Liver (tissue), 9 donors: ENCODE data around the gene BRINP3. TPM values are rescaled to one million over a fixed set of nuclear protein-coding genes. Genes with fewer than 3 reads are reported as not detected.

Source experiments
- DNase-seq: peaks from one replicate; pipeline ENCODE4 v3.0.0-alpha.2; 2017; ENCODE audit warnings: low spot score
- H3K27ac ChIP-seq, 2 donors: one replicate each; pipeline ENCODE4 v1.7.0; 2013; ENCODE audit warnings: inconsistent platforms in 2 of 2, low read length in 2 of 2, control low read depth in 1 of 2, low read depth in 1 of 2, mild to moderate bottlenecking in 1 of 2
- H3K27me3 ChIP-seq, 4 donors: one replicate each; pipeline versions ENCODE4 v1.6.1 to v1.7.0; 2013; ENCODE audit warnings: low read length in 3 of 4, inconsistent platforms in 1 of 4, mild to moderate bottlenecking in 1 of 4, moderate library complexity in 1 of 4; ENCODE audit not compliant: control insufficient read depth in 4 of 4, insufficient read depth in 4 of 4
- H3K36me3 ChIP-seq, 4 donors: one replicate each; pipeline versions ENCODE4 v1.6.1 to v1.7.0; 2013; ENCODE audit warnings: low read length in 3 of 4, mild to moderate bottlenecking in 3 of 4, low read depth in 1 of 4, moderate library complexity in 1 of 4; ENCODE audit not compliant: control insufficient read depth in 4 of 4, insufficient read depth in 3 of 4
- H3K4me1 ChIP-seq, 4 donors: one replicate each; pipeline versions ENCODE4 v1.6.1 to v1.7.0; 2013; ENCODE audit warnings: low read length in 3 of 4, mild to moderate bottlenecking in 3 of 4, moderate library complexity in 1 of 4; ENCODE audit not compliant: control insufficient read depth in 4 of 4, insufficient read depth in 4 of 4
- H3K4me3 ChIP-seq, 3 donors: one replicate each; pipeline versions ENCODE4 v1.6.1 to v1.7.0; 2013; ENCODE audit warnings: low read length in 3 of 3, control low read depth in 1 of 3, low read depth in 1 of 3, mild to moderate bottlenecking in 1 of 3
- H3K9ac ChIP-seq, 2 donors: one replicate each; pipeline ENCODE4 v1.7.0; 2013; ENCODE audit warnings: low read length in 2 of 2, mild to moderate bottlenecking in 2 of 2, moderate library complexity in 2 of 2, control low read depth in 1 of 2, low read depth in 1 of 2
- H3K9me3 ChIP-seq, 4 donors: one replicate each; pipeline versions ENCODE4 v1.6.1 to v1.7.0; 2013; ENCODE audit warnings: low read length in 3 of 4; ENCODE audit not compliant: control insufficient read depth in 4 of 4
- ATF3 ChIP-seq: IDR thresholded peaks from 2 replicates; pipeline ENCODE4 v1.6.1; 2016; ENCODE audit warnings: antibody characterized with exemption
- FOXA1 ChIP-seq: IDR thresholded peaks from 2 replicates; pipeline ENCODE4 v1.6.1; 2016; ENCODE audit warnings: antibody characterized with exemption
- FOXA2 ChIP-seq: IDR thresholded peaks from 2 replicates; pipeline ENCODE4 v1.6.1; 2016; ENCODE audit warnings: antibody characterized with exemption
- GABPA ChIP-seq, 2 donors: IDR thresholded peaks in 1 of 2; conservative IDR thresholded peaks in 1 of 2; 2 replicates each; pipeline ENCODE4 v1.6.1; 2016; ENCODE audit warnings: antibody characterized with exemption in 2 of 2, mild to moderate bottlenecking in 1 of 2, moderate library complexity in 1 of 2
- JUND ChIP-seq, 2 donors: IDR thresholded peaks; 2 replicates each; pipeline ENCODE4 v1.6.1; 2016; ENCODE audit warnings: antibody characterized with exemption in 2 of 2
- RAD21 ChIP-seq, 2 donors: IDR thresholded peaks; 2 replicates each; pipeline ENCODE4 v1.6.1; 2016; ENCODE audit warnings: antibody characterized with exemption in 2 of 2, mild to moderate bottlenecking in 2 of 2
- REST ChIP-seq: IDR thresholded peaks from 2 replicates; pipeline ENCODE4 v1.6.1; 2016; ENCODE audit warnings: antibody characterized with exemption, mild to moderate bottlenecking
- SP1 ChIP-seq: IDR thresholded peaks from 2 replicates; pipeline ENCODE4 v1.6.1; 2018; ENCODE audit warnings: antibody characterized with exemption, mild to moderate bottlenecking
- WGBS: extraction: QIAGEN DNeasy Blood & Tissue Kit; methylation state at CpG from one replicate; pipeline ENCODE4 v1.1.7; 2013; 5-methylcytosine and 5-hydroxymethylcytosine counted together
- polyA plus RNA-seq, 2 donors: library from polyadenylated mRNA; stranded (reverse) in 1 of 2; unstranded in 1 of 2; fragments of 200-250 nt in 1 of 2; fragments of >200 nt in 1 of 2; fragmentation: Nextera tagmentation in 1 of 2; extraction: Ambion mirVana in 1 of 2; gene quantifications; one replicate each; pipeline versions ENCODE4 v1.2.1 to v1.2.3, GENCODE V29; 2013 to 2015
- total RNA-seq, 2 donors: library from RNA; depleted of rRNA; stranded (reverse); fragments of >200 nt; gene quantifications; one replicate each; pipeline ENCODE4 v1.2.3, GENCODE V29; 2014
- donor health status: healthy.
- donor health status: healthy.
- donor health status: healthy.
- donor health status: healthy.
- donor health status: healthy.

Gene BRINP3
- total and polyA plus RNA-seq, 4 donors = 0.02 TPM; not detected in 3

- H3K27ac ChIP-seq = no peak overlapping the region
- H3K36me3 ChIP-seq = no peaks in the 10 kb centered on the region
- H3K27me3 ChIP-seq = peaks cover 0 to 24% (median 9%) of the 10 kb centered on the region in 4 donors
- TF ChIP-seq GABPA (IDR thresholded peaks at IDR 0.05 in 1 of 2, conservative IDR thresholded peaks at IDR 0.05 in 1 of 2) = no peak
- TF ChIP-seq FOXA2 = no peak
- TF ChIP-seq REST = no peak
- no peak for TF ChIP-seq JUND (IDR thresholded peaks at IDR 0.05)
- no peaks in the 10 kb centered on the region for H3K9me3 ChIP-seq
- peak overlapping the region in 1 of 3 donors; percentile 32 for H3K4me3 ChIP-seq
- peaks cover 0 to 12% (median 9%) of the 10 kb centered on the region in 4 donors for H3K4me1 ChIP-seq
- DNase-seq = no peak
- no peak overlapping the region for H3K9ac ChIP-seq
- 3% methylated on average over 42 of the region's 42 CpGs for WGBS
Observed at GRCh38 chr1:190478149-190479049, 735 bp upstream of the BRINP3 start.

- Histone ChIP-seq H3K4me3 (no peak overlapping the region), H3K27ac (no peak overlapping the region), H3K27me3 (peaks cover 0 to 24% (median 9%) of the 10 kb centered on the region in 4 donors), H3K4me1 (peaks cover 0 to 12% (median 9%) of the 10 kb centered on the region in 4 donors), H3K9ac (no peak overlapping the region), H3K36me3 (no peaks in the 10 kb centered on the region), H3K9me3 (no peaks in the 10 kb centered on the region)
- no peak for DNase-seq
- WGBS = 10% methylated on average over 5 of the region's 5 CpGs
- no peak for TF ChIP-seq RAD21 (IDR thresholded peaks at IDR 0.05)
- no peak for TF ChIP-seq SP1
- TF ChIP-seq ATF3 = no peak
- no peak for TF ChIP-seq REST
- no peak for TF ChIP-seq JUND (IDR thresholded peaks at IDR 0.05)
- TF ChIP-seq FOXA1 = no peak
Observed at GRCh38 chr1:190476806-190477205, 858 bp downstream of the BRINP3 start.
